8988T (cell line): ENCODE data around the gene KCNJ8.
"Not testable (repeated sequence)": the region's sequence is repeated elsewhere in the genome, so short reads cannot be mapped to it uniquely, and the experiment has no call there.

Source experiments
- DNase-seq: peaks from one replicate; pipeline ENCODE4 v3.0.0; 2011

KCNJ8 gene

GRCh38 chr12:21782723-21783122 lies 8.2 kb upstream of the KCNJ8 start:
- DNase-seq: not testable (repeated sequence)

- no peak for DNase-seq
Measured at GRCh38 chr12:21780786-21781185, 6.3 kb upstream of the KCNJ8 start.

DNA sequence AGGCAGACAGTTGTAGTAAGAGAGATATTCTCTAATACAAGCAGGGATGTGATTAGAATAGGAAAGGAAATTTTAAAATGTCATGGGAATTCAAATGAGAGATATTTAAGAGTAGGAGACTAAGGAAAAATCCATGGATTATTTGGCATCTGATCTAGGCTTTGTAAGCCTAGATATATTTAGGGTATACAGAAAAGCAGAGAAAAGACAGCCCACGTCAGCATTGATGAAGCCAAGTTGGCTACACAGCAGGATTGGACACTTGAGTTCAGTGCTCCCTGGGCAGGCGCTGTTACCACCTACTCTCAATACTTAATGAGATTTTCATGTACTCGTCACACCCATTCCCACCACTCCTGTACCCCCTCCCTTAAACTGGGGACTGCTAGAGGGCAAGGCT lies 1.7 kb upstream of the KCNJ8 start:
- no peak for DNase-seq

GRCh38 chr12:21775133-21775820 lies 771 bp upstream of the KCNJ8 start:
- no peak for DNase-seq

DNA sequence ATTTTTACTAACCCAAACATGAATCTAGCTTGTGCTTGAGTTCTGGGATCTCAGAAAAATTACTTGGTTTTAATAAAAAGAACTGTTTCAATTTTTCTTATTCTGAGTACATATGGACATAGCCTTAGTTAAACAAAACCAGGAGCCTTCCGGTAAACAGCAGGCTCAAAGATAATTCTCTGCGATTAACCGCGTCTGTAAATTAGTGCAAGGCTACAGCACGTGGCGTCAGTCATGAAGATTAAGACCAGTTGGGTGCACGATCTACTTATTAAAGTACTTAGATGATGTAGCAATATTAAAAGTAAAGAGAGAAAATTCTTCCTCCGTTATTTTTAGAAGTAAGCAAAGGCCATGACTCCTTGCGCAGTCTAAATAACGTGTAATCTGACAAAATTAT lies 700 bp downstream of the KCNJ8 start:
- no peak for DNase-seq

- no peak for DNase-seq
Measured at GRCh38 chr12:21773263-21773741, 1.2 kb downstream of the KCNJ8 start.

GRCh38 chr12:21771311-21771710 lies 3.2 kb downstream of the KCNJ8 start:
- DNase-seq: no peak

DNA sequence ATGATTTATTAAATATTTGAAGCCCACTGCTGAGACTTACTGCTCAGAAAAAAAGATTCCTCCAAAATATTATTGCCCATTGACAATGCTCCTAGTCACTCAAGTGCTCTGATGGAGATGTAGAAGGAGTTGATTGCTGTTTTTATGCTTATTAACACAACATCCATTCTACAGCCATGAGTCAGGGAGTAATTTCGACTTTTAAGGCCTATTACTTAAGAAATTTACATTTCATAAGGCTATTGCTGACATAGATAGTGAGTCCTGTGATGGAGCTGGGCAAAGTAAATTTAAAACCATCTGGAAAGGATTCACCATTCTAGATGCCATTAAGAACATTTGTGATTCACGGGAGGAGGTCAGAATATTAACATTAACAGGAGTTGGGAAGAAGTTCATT lies 5.2 kb downstream of the KCNJ8 start:
- DNase-seq: no peak

DNA sequence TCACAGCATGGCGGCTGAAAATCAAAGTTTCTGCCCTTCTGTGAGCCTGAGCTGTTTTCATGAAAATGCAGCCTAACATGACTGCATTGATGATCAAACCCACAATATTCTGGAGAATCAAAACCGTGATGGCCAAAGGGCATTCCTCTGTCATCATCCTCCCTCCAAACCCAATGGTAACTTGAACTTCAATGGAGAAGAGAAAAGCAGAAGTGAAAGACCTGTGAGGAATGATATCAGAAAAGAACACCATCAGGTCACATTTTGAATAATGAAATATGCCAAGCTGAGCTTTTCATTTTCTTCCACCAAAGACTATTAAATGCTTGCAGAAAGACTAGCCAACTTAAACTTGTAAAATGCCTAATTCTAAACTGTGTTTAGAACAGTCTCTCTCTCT lies 8.1 kb downstream of the KCNJ8 start:
- no peak for DNase-seq

GRCh38 chr12:21764950-21765349 lies 9.6 kb downstream of the KCNJ8 start:
- no peak for DNase-seq

GRCh38 chr12:21764065-21764464 lies 10.4 kb downstream of the KCNJ8 start:
- no peak for DNase-seq

GRCh38 chr12:21763531-21763930 lies 11.0 kb downstream of the KCNJ8 start:
- no peak for DNase-seq

GRCh38 chr12:21759737-21760136 lies 14.8 kb downstream of the KCNJ8 start:
- DNase-seq: no peak

GRCh38 chr12:21757735-21758134 lies 16.8 kb downstream of the KCNJ8 start:
- no peak for DNase-seq

DNA sequence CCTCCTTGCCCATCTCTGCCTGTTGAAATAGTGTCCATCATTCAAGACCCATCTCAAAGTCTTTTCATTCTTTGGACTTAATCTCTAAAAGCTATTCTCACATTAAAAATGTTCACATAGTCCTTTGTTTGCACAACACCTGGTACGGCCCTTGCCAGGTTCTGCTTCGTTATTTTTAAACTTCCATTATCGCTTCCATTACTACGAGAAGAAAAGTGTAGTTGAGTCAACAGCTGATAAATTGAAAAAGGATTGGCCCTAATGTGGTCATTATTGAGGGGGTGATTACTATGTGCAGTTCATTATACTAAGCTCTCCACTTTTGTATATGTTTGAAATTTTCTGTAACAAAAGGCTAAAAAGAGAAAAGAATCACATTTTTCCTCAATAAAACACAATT lies 17.8 kb downstream of the KCNJ8 start:
- DNase-seq: no peak

DNA sequence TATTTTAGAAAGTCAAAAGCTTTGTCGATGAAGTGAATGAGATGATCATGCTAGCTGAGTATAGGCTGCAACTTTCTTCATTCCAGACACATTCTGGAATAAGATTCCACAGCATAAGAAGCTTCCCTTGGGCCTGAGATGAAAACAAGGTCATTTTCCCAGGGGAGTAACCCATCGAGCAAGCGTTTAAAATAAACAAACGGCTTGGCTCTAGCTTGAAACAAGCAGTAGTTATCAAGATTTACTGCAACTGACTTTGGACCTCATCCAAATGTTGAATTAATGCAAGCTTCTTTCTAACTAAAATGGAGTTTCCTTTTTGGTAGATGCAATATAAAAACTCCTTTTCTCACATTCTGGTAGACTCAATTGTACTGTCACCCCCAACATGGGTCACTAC lies 23.0 kb downstream of the KCNJ8 start:
- DNase-seq: no peak

- no peak for DNase-seq
Measured at GRCh38 chr12:21745258-21745657, 29.2 kb downstream of the KCNJ8 start.

DNA sequence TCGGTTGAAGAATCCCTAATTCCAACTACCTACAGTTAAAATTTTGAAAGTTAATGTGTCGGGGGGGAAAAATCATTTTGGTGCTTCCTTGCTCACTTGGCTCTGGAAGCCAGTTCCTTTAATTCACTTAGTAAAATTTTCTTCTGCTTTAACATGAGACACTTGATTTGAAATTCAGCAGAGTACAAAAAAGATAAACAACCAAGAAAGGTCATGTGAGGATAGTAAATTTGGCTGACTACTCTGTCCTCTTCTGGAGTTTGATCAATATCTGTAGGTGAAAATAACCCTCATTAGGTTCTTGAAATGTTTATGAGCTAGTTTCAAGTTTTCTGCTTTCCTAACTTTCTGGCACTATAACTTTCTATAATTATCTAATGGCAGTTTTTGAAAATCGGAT lies 43.4 kb downstream of the KCNJ8 start:
- no peak for DNase-seq

GRCh38 chr12:21725731-21726130 lies 48.8 kb downstream of the KCNJ8 start:
- DNase-seq: no peak

DNA sequence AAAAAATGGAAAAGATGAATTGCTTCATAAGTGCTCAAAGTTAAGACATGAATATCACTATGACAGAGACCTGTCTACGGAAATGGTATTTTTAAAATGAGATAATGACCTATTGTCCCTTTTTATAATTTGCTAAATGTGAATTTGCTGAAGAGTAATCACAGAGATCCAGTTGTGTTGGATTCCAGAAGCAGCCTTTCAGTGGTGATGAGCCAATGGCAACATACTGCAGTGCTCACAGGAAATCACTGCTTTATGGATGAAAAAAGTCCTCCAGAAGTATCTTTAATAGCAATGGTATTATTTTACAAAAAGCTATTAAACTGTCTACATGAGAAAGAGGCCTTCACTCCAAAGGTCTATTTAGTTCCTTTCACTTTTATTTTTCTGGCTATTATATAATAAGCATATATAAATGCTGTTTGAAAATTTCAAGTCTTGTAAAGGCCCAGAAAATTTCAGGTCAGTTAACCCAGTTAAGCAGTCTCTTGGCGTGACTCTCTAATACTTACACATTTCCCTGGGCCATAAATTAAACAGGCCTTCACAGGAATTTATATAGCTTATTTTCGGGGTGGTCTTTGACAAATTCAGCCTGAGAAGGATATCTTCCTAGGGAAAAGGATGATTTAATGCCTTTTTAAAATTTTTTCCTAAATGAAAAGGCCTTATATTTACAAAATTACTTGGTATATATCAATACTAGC lies 55.4 kb downstream of the KCNJ8 start:
- no peak for DNase-seq

- no peak for DNase-seq
Measured at GRCh38 chr12:21718403-21718802, 56.1 kb downstream of the KCNJ8 start.

DNA sequence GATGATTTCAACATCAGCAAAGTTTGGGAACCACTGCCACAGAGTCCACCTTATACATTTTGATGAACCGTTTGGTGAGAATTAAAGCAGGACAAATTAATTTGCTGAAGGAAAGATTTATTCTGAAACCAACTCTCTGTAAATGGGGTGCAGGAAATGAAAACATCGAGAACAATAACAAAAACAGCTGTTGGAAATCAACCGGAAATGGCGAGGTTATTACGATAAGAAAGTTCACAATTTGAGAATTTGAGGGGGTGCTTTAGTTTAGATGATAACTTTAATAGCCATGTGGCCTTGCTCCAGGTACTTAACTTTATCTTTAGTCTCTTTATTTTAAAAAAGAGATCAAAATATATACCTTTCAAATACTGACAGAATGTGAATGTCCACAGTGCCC lies 56.7 kb downstream of the KCNJ8 start:
- DNase-seq: no peak

- DNase-seq: no peak
Measured at GRCh38 chr12:21715386-21715785, 59.1 kb downstream of the KCNJ8 start.
